ENCODE measurements around the gene ZSWIM6. TPM values are rescaled to one million over a fixed set of nuclear protein-coding genes. Genes with fewer than 3 reads are reported as not detected.

Gene ZSWIM6
- total and polyA plus RNA-seq, 2 experiments from 2014 or later: 3.9 to 6.0 TPM

DNA sequence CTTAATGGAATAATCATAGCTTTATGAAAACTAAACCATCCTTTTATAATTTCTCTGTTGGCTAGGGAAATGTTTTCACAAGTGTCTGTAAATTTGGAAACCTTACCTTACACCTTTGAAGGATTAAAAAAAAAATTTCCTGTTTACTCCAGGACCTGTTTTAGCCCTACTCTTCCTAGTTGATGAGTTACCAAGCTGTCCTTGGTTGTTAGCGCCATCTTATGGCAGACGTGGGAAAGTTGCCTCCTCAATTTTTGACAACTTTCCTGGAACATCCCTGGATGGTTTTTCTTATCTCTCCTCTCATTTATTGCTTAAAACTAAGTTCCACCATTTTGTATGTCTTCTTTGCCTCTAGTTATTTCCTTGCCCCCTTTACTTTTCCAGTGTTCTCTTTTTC, 25.7 kb downstream of the ZSWIM6 start:
- Histone ChIP-seq H2AFZ (no peak overlapping the region), H3K79me2 (replicated peaks; ENCODE audit: insufficient read depth) (peaks cover 40% of the 10 kb centered on the region), H3K27ac (ENCODE audit: low read depth) (no peak overlapping the region), H3F3A (replicated peaks; ENCODE audit: low read depth) (no peaks in the 10 kb centered on the region), H4K20me1 (replicated peaks; ENCODE audit: insufficient read depth) (no peaks in the 10 kb centered on the region; the same call in 1 of the 2 replicates), H3K27me3 (ENCODE audit: insufficient read depth) (no peaks in the 10 kb centered on the region), H3K4me3 (no peak overlapping the region), H3K36me3 (ENCODE audit: insufficient read depth) (no peaks in the 10 kb centered on the region), H3K4me1 (ENCODE audit: insufficient read depth) (no peaks in the 10 kb centered on the region; the same call in 1 of the 2 replicates), H3K4me2 (no peak overlapping the region), H3K9me2 (ENCODE audit: insufficient read depth) (no peaks in the 10 kb centered on the region)
- Mint-ChIP-seq H3K4me3 (no peak overlapping the region), H3K27ac (no peak overlapping the region), H3K36me3 (ENCODE audit: low read depth) (peaks cover 7% of the 10 kb centered on the region), H3K9me3 (peaks cover 11% of the 10 kb centered on the region; the same call in 2 of the 3 replicates), H3K27me3 (ENCODE audit: insufficient read depth, low read depth, poor library complexity) (peaks cover 3% of the 10 kb centered on the region), H3K4me1 (peaks cover 33% of the 10 kb centered on the region)
- DNase-seq (ENCODE audit: low spot score) (peak; percentile 69), ATAC-seq (no peak; the same call in 2 of the 3 replicates)
- TF ChIP-seq, protein P1, sequence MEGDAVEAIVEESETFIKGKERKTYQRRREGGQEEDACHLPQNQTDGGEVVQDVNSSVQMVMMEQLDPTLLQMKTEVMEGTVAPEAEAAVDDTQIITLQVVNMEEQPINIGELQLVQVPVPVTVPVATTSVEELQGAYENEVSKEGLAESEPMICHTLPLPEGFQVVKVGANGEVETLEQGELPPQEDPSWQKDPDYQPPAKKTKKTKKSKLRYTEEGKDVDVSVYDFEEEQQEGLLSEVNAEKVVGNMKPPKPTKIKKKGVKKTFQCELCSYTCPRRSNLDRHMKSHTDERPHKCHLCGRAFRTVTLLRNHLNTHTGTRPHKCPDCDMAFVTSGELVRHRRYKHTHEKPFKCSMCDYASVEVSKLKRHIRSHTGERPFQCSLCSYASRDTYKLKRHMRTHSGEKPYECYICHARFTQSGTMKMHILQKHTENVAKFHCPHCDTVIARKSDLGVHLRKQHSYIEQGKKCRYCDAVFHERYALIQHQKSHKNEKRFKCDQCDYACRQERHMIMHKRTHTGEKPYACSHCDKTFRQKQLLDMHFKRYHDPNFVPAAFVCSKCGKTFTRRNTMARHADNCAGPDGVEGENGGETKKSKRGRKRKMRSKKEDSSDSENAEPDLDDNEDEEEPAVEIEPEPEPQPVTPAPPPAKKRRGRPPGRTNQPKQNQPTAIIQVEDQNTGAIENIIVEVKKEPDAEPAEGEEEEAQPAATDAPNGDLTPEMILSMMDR (conservative IDR thresholded peaks at IDR 0.05; ENCODE audit: low read depth in 2 of 2): peak; percentile 87 to 91
- TF ChIP-seq, protein P2, sequence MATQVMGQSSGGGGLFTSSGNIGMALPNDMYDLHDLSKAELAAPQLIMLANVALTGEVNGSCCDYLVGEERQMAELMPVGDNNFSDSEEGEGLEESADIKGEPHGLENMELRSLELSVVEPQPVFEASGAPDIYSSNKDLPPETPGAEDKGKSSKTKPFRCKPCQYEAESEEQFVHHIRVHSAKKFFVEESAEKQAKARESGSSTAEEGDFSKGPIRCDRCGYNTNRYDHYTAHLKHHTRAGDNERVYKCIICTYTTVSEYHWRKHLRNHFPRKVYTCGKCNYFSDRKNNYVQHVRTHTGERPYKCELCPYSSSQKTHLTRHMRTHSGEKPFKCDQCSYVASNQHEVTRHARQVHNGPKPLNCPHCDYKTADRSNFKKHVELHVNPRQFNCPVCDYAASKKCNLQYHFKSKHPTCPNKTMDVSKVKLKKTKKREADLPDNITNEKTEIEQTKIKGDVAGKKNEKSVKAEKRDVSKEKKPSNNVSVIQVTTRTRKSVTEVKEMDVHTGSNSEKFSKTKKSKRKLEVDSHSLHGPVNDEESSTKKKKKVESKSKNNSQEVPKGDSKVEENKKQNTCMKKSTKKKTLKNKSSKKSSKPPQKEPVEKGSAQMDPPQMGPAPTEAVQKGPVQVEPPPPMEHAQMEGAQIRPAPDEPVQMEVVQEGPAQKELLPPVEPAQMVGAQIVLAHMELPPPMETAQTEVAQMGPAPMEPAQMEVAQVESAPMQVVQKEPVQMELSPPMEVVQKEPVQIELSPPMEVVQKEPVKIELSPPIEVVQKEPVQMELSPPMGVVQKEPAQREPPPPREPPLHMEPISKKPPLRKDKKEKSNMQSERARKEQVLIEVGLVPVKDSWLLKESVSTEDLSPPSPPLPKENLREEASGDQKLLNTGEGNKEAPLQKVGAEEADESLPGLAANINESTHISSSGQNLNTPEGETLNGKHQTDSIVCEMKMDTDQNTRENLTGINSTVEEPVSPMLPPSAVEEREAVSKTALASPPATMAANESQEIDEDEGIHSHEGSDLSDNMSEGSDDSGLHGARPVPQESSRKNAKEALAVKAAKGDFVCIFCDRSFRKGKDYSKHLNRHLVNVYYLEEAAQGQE (IDR thresholded peaks at IDR 0.05; ENCODE audit: unreplicated experiment): no peak

DNA sequence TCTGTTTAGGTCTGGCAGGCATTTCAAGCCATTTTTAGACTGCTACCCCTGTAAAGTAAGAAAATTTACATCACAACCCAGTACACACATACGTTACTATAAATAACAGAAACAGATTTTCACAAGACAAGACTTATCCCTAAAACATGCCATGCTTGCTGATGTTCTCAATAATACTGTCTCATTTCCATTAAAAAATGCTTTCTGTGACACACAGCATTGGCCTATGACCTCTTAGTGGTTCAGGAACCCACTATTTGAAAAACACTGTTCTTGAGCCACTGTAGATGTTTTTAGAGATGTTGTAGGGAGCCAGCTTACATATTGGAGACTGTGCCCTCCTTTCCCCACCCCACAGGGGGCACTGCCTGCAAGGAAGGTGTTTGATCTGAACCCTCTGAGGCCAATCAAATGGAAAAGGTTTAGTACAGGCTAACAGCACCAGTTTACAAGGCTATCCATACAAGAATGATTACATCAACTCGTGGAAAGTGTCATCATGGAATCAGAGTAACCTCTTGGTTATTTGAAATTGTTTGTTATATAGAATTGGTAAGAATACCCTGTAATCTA, 30.8 kb downstream of the ZSWIM6 start:
- H3K9me3 Mint-ChIP-seq: peaks cover 2% of the 10 kb centered on the region; the same call in 1 of the 3 replicates
- Histone ChIP-seq H3K27ac (ENCODE audit: low read depth) (no peak overlapping the region), H3K36me3 (ENCODE audit: insufficient read depth) (no peaks in the 10 kb centered on the region), H3K27me3 (ENCODE audit: insufficient read depth) (no peaks in the 10 kb centered on the region), H3K4me3 (no peak overlapping the region), H3K79me2 (replicated peaks; ENCODE audit: insufficient read depth) (peaks cover 21% of the 10 kb centered on the region), H3K4me1 (ENCODE audit: insufficient read depth) (no peaks in the 10 kb centered on the region; the same call in 1 of the 2 replicates), H3F3A (replicated peaks; ENCODE audit: low read depth) (no peaks in the 10 kb centered on the region), H3K9me2 (ENCODE audit: insufficient read depth) (no peaks in the 10 kb centered on the region), H2AFZ (no peak overlapping the region), H4K20me1 (replicated peaks; ENCODE audit: insufficient read depth) (no peaks in the 10 kb centered on the region; the same call in 1 of the 2 replicates), H3K4me2 (no peak overlapping the region)
- H3K27me3 Mint-ChIP-seq (ENCODE audit: insufficient read depth, low read depth, poor library complexity): peaks cover 6% of the 10 kb centered on the region
- H3K4me3 Mint-ChIP-seq: no peak overlapping the region
- peaks cover 36% of the 10 kb centered on the region for H3K4me1 Mint-ChIP-seq
- H3K27ac Mint-ChIP-seq: 0 out of 2 replicates have a peak overlapping the region, but pooled peaks have one; percentile 14
- ATAC-seq: peak; percentile 86
- TF ChIP-seq, protein P1 (conservative IDR thresholded peaks at IDR 0.05; ENCODE audit: low read depth in 2 of 2): peak; percentile 62 to 72
- no peak for TF ChIP-seq EZH2phosphoT487 (IDR thresholded peaks at IDR 0.05; ENCODE audit: unreplicated experiment)
- H3K36me3 Mint-ChIP-seq (ENCODE audit: low read depth): peaks cover 3% of the 10 kb centered on the region; the same call in 2 of the 3 replicates
- peak; percentile 55 for DNase-seq (ENCODE audit: low spot score)

All from GM23338 (cell line).